Endometrial microvascular endothelial cells (primary cell): ENCODE data around the gene SLC24A4. TPM values are rescaled to one million over a fixed set of nuclear protein-coding genes. Genes with fewer than 3 reads are reported as not detected.

Experiments
- in situ Hi-C: cut with HindIII; loops from 2 replicates; pipeline ENCODE4 v1.10.0; 2017; ENCODE audit warnings: low sequenced_read_pairs, low pct_unique_long_range_greater_than_20kb; ENCODE audit errors: inconsistent ontology term
- total RNA-seq: library from RNA; depleted of rRNA; stranded (reverse); fragments of >200 nt; gene quantifications from one replicate; pipeline ENCODE4 v1.2.3, GENCODE V29; 2015; ENCODE audit errors: inconsistent ontology term

The SLC24A4 gene
- not detected for total RNA-seq

- in situ Hi-C loops = no loop called here
Measured at GRCh38 chr14:92323011-92323915, at the start of gene SLC24A4. SLC24A4 (plus strand) TSS chr14:92323165; CDS start chr14:92323831, 666 bp downstream.

DNA sequence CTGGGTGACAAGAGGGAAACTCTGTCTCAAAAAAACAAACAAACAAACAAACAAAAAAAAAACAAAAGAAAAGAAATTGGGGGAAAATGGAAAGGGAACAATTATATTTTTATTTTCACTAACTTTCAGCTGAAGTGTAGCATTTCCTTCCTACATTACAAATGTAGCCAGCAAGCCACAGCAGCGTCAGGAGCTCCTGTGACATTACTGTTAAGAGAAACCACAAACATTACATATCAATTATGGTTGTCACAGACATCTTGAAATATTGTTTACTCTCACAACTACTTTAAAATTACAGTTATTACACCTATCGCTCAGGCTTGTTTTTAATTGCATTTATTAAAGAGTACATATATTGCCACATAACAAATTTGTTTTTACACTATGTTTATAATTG, 49.8 kb upstream of the SLC24A4 start:
- in situ Hi-C loops = no loop called here

DNA sequence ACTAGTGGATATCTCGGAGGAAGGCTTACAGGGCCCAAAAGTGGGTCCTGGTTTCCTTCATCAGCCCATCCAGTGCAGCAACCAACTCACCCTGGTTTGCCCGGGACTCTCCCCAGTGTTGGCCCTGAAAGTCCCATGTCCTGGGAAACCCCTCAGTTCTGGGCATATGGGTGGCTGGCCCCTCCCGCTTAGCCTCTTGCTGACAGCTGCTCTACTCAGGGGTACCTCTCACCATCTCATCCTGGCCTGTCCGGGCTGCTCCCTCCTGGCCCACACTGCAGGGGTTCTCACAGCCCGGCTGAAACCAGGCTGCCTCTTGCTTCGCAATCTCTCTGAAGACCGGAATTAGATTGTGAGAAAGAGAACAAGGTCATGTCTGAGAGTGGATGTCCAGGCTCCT, 48.9 kb upstream of the SLC24A4 start:
- in situ Hi-C loops = no loop called here

GRCh38 chr14:92276074-92276473, 46.9 kb upstream of the SLC24A4 start:
- in situ Hi-C loops = no loop called here

GRCh38 chr14:92277031-92277430, 45.9 kb upstream of the SLC24A4 start:
- in situ Hi-C loops = no loop called here

- in situ Hi-C loops = no loop called here
Measured at GRCh38 chr14:92280554-92281262, 42.3 kb upstream of the SLC24A4 start.

- in situ Hi-C loops = no loop called here
Measured at GRCh38 chr14:92282669-92283068, 40.3 kb upstream of the SLC24A4 start.

DNA sequence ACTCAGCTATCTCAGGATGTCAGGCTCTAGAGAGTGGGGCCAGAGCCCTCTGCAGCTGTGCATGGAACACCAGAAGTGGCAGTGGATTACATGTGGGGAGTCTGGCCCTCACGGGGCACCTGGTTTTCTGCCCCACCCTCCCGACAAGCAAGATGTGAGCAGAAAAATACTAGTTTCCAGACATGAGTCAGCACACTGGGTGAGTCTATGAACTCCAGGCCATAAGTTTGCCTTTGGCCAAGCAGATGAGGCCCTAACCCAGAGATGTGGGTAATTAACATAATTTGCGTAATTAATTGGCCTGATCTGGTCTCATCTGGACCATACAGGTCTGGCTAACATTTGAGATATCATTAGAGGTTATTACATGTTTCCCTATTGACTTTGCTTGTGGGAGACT, 37.7 kb upstream of the SLC24A4 start:
- in situ Hi-C loops = no loop called here

DNA sequence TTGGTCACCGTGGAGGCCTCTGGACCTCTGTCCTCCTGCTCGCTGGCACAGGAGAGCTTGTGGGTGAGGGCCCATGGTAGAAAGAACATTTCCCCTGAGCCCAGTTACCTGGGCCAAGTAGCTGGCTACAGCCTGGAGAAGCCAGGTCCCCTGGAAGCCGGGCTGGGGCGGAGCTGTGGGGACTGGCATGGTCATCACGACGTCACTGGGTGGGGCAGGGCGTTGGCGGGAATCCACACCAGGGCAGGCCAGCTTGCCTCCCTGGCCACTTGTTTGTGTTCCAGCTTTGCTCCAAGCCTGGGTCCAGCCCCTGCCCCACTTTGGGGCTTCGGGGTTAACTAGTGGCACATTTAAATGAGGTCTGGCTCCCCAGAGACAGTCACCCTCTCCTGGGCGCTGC, 35.0 kb upstream of the SLC24A4 start:
- in situ Hi-C loops = no loop called here

DNA sequence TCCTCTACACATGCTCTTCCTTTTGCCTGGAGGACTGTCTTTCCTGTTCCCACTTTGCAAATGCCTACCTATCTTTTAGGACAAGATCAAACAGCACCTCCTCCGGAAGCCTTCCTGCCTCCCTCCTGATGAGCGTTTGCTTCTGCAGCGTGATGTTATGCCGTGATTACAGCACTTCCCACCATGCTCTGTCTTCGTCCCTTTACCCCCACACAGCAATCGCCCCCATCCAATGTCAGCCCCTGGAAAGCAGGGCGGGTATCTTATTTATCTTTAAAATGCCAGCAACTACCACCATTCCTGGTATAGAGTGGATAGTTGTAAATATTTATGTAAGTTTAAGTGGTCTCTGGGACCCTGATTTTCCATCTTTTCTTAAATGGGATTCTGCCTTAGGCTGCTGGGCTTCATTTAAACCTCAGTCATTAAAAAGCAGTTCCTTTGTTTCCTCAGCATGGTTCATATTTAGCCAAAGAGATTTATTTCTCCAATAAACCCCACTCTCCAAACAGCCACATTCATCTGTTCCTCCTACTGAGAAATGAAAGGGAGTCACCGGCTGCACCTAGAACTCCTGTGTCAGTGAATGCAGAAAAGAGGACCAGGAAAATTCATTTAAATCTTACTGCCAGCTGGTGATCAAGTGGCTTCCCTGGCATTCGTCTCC, 33.8 kb upstream of the SLC24A4 start:
- in situ Hi-C loops = no loop called here

- in situ Hi-C loops = no loop called here
Measured at GRCh38 chr14:92292673-92293072, 30.3 kb upstream of the SLC24A4 start.

DNA sequence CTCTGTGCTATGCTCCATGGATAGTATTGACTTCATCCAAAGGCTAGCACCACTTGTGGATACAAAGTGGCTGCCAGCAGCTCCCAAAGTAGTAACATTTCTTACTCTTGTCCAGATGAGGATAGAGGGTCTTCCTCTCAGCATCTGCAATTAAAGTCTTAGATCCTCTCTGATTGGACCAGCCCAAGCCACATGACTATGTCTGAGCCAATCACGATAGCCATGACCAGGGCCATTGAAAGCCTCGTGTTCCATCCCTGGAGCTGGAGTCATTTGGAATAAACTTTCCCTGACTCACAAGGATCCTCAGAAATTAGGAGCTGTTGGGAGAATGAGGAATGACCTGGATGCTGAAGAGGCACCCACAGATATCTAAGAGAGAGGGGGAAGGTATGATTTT, 28.5 kb upstream of the SLC24A4 start:
- in situ Hi-C loops = no loop called here

- in situ Hi-C loops = no loop called here
Measured at GRCh38 chr14:92297818-92298595, 25.0 kb upstream of the SLC24A4 start.

DNA sequence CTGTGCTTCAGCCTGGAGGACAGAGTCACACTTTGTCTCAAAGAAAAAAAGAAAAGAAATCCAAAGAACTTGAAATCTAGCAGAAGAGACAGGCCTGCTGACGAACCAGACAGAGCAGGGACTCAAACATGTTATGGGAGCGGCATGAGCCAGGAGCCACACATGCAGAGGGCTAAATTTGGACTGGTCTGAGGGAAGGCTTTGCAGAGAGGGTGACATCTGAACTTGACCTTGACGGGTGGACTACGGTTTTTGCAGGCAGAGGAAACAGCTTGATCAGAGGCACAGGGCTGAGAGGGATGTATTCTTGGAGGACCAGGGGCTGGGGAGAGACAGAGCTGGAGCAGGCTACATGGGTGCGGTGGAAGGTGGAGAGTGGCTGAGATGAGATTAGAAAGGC, 20.5 kb upstream of the SLC24A4 start:
- in situ Hi-C loops = no loop called here

- in situ Hi-C loops = no loop called here
Measured at GRCh38 chr14:92308716-92309115, 14.2 kb upstream of the SLC24A4 start.

- in situ Hi-C loops = no loop called here
Measured at GRCh38 chr14:92309968-92310530, 12.9 kb upstream of the SLC24A4 start.

DNA sequence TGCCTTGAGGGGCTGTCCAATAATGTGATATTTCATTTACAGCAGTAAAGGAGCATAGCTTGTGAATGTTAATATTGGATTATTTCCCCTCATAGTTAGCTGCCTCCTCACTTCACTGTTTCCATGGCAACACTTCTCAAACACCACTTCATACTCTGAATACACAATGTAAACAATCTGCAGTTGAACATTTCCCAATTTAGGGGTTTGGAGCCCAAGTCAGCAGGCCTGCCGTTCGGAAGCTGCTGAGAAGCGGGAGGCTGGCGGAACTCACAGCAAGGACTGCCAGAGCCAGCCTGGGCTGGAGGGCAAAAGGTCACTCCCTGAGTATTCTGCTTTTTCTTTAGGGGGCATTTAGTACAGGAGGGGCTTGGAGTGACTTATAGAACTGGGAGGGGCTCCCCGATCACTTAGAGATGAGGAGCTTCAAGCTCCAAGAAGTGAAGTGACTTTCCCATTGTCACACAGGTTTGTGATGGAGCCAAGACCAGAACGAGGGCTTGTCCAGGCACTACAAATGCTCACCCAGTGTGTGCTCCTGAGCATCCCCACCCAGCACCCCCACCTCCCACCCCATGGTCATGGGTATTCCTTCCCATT, 12.1 kb upstream of the SLC24A4 start:
- in situ Hi-C loops = no loop called here

GRCh38 chr14:92314182-92314581, 8.8 kb upstream of the SLC24A4 start:
- in situ Hi-C loops = no loop called here
